ENCODE measurements around the gene LITAF.
"Not testable (repeated sequence)": the region's sequence is repeated elsewhere in the genome, so short reads cannot be mapped to it uniquely, and the experiment has no call there.

LITAF gene

GRCh38 chr16:11621539-11621919, 34.8 kb upstream of the LITAF start:
- no peak for DNase-seq (ENCODE audit: low read depth, low spot score)

DNA sequence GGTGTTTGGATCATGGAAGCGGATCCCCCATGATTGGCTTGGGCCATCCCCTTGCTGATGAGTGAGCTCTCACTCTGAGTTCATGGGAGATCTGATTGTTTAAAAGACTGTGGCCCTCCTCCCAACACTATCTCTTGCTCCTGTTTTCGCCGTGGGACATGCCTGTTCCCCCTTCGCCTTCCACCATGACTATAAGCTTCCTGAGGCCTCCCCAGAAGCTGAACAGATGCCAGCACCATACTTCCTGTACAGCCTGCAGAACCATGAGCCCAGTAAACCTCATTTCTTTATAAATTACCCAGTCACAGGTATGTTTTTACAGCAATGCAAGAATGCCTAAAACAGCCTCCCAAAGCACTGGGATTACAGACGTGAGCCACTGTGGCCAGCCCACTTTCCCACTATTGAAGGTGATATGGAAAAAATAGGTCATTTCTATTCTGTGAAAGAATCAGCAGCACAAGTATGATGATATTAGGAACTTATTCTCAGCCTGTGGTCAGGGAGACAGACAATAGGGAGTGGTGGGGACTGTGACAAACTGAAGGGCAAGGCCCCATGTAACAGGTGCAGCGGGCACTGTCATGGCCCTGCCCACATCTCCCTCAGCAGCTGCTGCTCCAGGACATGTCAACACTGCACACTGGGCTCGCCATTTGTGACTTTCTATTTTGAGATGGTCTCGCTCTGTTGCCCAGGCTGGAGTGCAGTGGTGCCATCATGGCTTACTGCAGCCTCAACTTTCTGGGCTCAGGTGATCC, 33.7 kb upstream of the LITAF start:
- no peak for DNase-seq (ENCODE audit: low read depth, low spot score)

GRCh38 chr16:11619327-11619851, 32.7 kb upstream of the LITAF start:
- DNase-seq (ENCODE audit: low read depth, low spot score) = no peak

- DNase-seq (ENCODE audit: low read depth, low spot score) = no peak
Measured at GRCh38 chr16:11618107-11618717, 31.5 kb upstream of the LITAF start.

GRCh38 chr16:11615748-11616447, 29.2 kb upstream of the LITAF start:
- DNase-seq (ENCODE audit: low read depth, low spot score) = peak; percentile 47

DNA sequence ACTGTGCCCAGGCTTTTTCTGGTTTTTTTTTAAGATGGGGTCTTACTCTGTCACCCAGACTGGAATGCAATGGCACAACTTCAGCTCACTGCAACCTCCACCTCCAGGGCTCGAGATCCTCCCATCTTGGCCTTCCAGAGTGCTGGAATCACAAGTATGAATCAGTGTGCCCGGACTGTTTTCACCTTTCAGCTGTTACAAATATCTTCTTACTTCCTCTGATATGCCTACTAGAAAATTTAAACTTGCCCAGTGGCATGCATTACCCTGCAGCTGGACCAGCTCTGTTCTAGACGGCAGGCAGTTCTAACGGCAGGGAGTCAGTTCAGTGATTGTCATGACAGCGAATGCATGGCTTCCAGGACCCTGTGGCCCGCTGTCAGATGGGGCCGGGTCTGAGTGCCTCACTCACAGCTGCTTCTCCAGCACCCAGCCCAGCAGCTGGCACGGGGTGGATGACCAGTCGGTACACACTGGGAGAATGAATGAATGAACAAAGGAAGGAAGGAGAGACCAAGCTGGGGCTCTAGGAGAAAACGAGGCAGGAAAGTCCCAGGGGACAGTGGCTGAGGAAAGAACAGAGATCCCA, 28.0 kb upstream of the LITAF start:
- peak; percentile 40 for DNase-seq (ENCODE audit: low read depth, low spot score)

DNA sequence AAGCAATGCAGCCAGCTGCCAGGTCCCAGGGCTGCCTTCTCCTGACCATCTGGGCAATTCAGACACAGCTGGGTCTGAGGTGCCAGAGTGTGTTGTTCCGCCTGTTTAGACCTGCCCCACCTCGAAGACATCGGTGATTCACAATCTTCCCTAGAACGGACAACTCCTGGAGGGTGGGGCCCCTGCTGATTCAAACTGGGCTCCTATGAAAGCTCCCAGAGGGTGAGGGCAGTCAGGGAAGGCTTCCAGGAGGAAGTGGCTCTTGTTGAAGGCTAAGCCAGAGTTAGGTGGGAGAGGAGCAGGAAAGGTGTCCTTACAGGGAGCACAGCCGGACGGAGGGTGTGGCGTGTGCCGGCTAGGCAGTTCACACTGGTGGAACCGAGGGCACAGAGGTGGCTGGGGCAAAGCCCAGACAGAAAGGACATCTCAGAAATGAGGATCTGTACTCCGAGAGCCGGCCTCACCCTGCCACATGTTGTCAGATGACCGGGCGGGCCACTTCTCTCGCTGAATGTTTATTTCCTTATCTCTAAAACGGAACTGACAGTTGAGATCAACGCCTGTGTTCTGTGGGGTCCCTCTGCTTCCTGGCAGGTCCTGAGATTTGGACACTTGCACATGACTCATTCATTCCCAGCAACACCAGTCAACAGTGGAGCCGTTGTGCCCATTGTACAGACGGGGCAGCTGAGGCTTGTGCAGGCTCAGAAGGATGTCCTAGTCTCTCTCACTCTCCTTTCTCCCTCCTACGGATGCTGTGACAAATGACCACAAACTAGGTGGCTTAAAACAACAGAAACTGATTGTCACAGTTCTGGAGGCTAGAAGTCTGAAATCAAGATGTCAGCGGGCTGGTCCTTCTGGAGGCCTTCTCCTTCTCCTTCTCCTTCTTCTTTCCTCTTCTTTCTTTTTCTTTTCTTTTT, 26.9 kb upstream of the LITAF start:
- no peak for DNase-seq (ENCODE audit: low read depth, low spot score)

- DNase-seq (ENCODE audit: low read depth, low spot score) = no peak
Measured at GRCh38 chr16:11612665-11613025, 25.9 kb upstream of the LITAF start.

- DNase-seq (ENCODE audit: low read depth, low spot score) = peak; percentile 25
Measured at GRCh38 chr16:11611871-11612664, 25.3 kb upstream of the LITAF start.

DNA sequence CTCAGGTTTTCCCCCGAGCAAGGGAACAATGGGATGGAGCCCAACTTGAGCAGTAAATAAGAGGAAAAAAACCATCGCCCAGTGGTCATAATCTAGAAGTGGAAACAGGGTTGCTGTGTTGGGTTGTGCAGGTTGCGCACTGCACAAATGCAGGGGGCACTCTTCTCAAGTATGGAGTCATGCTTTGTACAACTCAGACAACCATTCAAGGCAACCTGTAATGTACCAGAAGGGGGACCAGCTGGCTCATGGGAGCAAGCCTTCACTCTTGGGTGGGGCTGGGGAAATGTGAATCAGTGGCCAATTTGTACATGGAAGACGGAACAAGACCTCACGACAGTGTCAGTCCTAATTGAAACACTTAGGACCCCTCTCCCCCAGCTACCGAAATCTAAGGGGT, 23.9 kb upstream of the LITAF start:
- peak; percentile 13 for DNase-seq (ENCODE audit: low read depth, low spot score)

DNA sequence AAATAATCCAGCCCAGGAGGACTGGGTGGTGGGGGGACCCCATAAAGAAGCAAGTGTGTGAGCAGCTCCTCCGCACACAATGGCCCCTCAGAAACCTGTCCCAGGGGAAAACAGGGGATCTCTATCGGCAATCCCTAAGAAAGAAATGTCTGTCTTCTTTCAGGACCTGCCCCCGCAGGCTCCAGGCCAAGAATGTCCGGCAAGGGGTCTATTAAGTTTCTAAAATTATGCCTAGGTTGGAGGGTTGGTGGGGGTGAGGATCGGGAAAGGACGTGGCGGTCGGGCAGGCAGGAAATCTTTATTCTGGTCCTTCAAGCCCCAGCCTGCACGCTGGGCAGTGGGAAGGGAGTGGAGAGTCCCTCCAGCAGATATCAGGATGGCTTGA, 23.4 kb upstream of the LITAF start:
- DNase-seq (ENCODE audit: low read depth, low spot score) = peak; percentile 14

GRCh38 chr16:11609474-11610120, 22.9 kb upstream of the LITAF start:
- peak; percentile 89 for DNase-seq (ENCODE audit: low read depth, low spot score)

DNA sequence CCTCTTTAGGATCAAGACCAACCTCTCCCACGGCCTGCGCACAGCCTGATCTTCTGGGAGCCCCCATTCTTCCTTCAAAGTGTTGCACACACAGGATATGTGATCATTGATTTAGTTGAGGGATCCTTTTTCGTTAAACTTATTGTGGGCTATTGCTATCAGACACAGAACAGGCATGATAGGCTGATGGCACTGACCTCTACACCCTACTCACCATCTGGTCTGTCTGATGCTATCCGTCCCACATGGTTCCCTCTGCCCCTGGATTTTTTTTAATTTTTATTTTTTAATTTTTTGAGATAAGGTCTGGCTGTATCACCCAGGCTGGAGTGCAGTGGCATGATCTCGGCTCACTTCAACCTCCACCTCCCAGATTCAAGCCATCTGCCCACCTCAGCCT, 19.2 kb upstream of the LITAF start:
- DNase-seq (ENCODE audit: low read depth, low spot score) = no peak

DNA sequence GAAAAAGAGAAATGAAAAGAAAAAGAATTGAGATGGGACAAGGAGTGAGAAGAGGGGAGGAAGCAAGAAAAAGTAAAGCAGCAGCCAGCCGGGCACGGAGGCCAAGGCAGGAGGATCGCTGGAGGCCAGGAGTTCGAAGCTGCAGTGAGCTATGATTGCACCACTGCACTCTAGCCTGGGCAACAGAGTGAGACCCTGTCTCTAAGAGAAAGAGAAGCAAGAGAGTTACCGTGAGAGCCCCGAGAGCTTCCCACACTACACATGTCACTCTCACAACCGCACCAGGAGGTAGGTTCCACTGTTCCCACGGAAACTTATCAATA, 18.8 kb upstream of the LITAF start:
- DNase-seq (ENCODE audit: low read depth, low spot score) = no peak

GRCh38 chr16:11604783-11605563, 18.3 kb upstream of the LITAF start:
- no peak for DNase-seq (ENCODE audit: low read depth, low spot score)

GRCh38 chr16:11604296-11604695, 17.6 kb upstream of the LITAF start:
- DNase-seq (ENCODE audit: low read depth, low spot score) = not testable (repeated sequence)

- peak; percentile 20 for DNase-seq (ENCODE audit: low read depth, low spot score)
Measured at GRCh38 chr16:11603331-11603750, 16.6 kb upstream of the LITAF start.

- no peak for DNase-seq (ENCODE audit: low read depth, low spot score)
Measured at GRCh38 chr16:11602321-11602720, 15.6 kb upstream of the LITAF start.

DNA sequence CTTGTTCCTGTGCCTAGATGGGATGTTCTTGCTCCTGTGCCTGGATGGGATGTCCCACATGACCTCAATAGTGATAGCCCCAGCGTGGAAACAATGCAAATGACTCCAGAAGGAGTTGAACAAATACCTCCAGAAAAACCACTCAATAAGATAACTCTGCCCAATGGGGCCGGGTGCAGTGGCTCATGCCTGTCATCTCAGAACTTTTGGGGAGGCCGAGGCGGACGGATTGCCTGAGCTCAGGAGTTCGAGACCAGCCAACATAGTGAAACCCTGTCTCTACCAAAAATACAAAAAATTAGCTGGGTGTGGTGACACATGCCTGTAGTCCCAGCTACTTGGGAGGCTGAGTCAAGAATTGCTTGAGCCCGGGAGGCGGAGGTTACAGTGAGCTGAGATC, 15.2 kb upstream of the LITAF start:
- DNase-seq (ENCODE audit: low read depth, low spot score) = no peak
